UCSD-AML1 (cell line): ENCODE results near the gene ZBTB7C.

Source experiments
- DNase-seq: peaks from one replicate; lab custom pipeline; 2025; ENCODE audit not compliant: unreplicated experiment; lab: John Stamatoyannopoulos, UW

ZBTB7C gene

GRCh38 chr18:48152549-48152948 is 256.6 kb downstream of the ZBTB7C start:
- DNase-seq = no peak

- DNase-seq = no peak
These were observed 257.6 kb downstream of the ZBTB7C start for GRCh38 chr18:48151421-48152065.

GRCh38 chr18:48149020-48149685 is 260.0 kb downstream of the ZBTB7C start:
- DNase-seq = no peak

GRCh38 chr18:48142994-48143393 is 266.2 kb downstream of the ZBTB7C start:
- no peak for DNase-seq

- DNase-seq = no peak
These were observed 266.8 kb downstream of the ZBTB7C start for GRCh38 chr18:48142353-48142752.

- DNase-seq = no peak
These were observed 268.5 kb downstream of the ZBTB7C start for GRCh38 chr18:48140731-48141130.

GRCh38 chr18:48139431-48140347 is 269.5 kb downstream of the ZBTB7C start:
- no peak for DNase-seq

- DNase-seq = no peak
These were observed 270.3 kb downstream of the ZBTB7C start for GRCh38 chr18:48138660-48139430.

GRCh38 chr18:48138210-48138609 is 271.0 kb downstream of the ZBTB7C start:
- DNase-seq = no peak

- DNase-seq = no peak
These were observed 271.7 kb downstream of the ZBTB7C start for GRCh38 chr18:48137374-48138081.

- DNase-seq = no peak
These were observed 272.3 kb downstream of the ZBTB7C start for GRCh38 chr18:48136827-48137373.

- DNase-seq = no peak
These were observed 272.9 kb downstream of the ZBTB7C start for GRCh38 chr18:48136051-48136826.

- DNase-seq = no peak
These were observed 273.7 kb downstream of the ZBTB7C start for GRCh38 chr18:48135436-48135966.

- no peak for DNase-seq
These were observed 274.6 kb downstream of the ZBTB7C start for GRCh38 chr18:48134609-48135008.

GRCh38 chr18:48133671-48134251 is 275.4 kb downstream of the ZBTB7C start:
- DNase-seq = no peak

GRCh38 chr18:48132797-48133655 is 276.2 kb downstream of the ZBTB7C start:
- DNase-seq = no peak

- DNase-seq = no peak
These were observed 278.1 kb downstream of the ZBTB7C start for GRCh38 chr18:48131042-48131441.

GRCh38 chr18:48129621-48130082 is 279.5 kb downstream of the ZBTB7C start:
- DNase-seq = no peak
